Inflammatory macrophage treated with lipopolysaccharide for 1 hour (primary cell): ENCODE results near the gene SLC2A1.

Experiments used
- DNase-seq, 2 donors: peaks; one replicate each; pipeline ENCODE4 v3.0.0-alpha.2; 2020 to 2022

SLC2A1 gene

GRCh38 chr1:42979896-42980800, 21.5 kb upstream of the SLC2A1 start:
- peak; percentile 46 to 64 for DNase-seq

GRCh38 chr1:42979036-42979430, 20.4 kb upstream of the SLC2A1 start:
- no peak for DNase-seq

- no peak for DNase-seq
Observed at GRCh38 chr1:42978317-42979035, 19.8 kb upstream of the SLC2A1 start.

DNA sequence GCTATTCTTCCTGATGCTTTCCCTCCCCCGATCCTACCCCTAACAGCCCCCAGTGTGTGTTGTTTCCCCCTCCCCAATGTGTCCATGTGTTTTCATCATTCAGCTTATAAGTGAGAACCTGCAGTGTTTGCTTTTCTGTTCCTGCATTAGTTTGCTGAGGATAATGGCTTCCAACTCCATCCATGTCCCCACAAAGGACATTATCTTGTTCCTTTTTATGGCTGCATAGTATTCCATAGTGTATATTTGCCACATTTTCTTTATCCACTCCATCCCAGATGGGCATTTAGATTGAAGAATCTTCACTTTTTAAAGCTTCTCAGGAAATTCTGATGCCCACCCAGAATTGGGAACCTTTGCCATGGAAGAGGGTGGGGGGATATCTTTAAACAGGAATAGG, 19.0 kb upstream of the SLC2A1 start:
- DNase-seq, result no peak

DNA sequence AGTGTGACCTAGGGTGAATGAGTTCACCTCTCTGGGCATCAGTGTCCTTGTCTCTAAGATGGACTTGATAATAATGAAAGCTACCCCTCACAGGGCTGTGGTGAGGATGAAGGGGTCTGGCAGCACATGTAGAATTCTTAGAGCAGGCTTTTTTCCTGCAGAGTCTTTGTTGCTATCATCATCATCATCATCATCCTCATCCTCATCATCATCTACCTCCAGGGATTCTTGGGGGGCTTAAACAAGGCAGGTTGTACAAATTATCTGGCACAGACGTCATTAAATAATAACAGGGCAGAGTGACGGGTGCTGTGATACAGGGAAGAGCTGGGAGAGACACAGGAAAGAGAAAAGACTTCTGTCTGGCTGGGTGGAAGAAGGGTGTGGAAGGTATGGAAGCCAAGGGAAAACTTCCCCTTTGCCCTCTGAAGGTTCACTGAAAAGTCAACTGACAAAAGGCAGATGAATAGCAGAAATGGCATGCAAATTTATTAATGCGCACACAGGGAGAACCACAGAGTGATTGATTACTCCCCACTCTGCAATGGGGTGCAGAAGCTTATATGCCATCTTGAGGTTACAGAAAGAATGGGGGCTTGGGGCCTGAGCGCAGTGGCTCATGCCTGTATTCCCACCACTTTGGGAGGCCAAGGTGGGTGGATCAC, 17.0 kb upstream of the SLC2A1 start:
- DNase-seq, result no peak

GRCh38 chr1:42974767-42975437, 16.2 kb upstream of the SLC2A1 start:
- DNase-seq, result no peak

DNA sequence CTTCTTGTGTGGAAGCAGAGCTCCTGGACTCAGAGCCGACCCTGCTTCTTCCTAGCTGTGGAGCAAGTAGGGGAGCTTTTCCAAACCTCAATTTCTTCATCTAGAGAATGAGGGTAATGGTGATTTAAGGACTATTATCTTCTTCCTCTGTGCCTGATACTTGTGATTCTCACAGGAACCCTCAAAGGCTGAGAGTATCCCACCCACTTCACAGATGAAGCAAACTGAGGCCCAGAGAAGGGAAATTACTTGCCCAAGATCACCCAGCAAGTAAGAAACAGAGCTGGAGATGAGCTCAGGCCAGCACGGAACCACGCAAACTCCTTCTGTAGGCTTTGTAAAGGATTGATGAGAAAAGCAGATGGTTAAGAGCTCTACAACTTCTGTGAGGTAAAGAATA, 15.1 kb upstream of the SLC2A1 start:
- DNase-seq, result no peak

- DNase-seq, result no peak
Observed at GRCh38 chr1:42973286-42973685, 14.6 kb upstream of the SLC2A1 start.

DNA sequence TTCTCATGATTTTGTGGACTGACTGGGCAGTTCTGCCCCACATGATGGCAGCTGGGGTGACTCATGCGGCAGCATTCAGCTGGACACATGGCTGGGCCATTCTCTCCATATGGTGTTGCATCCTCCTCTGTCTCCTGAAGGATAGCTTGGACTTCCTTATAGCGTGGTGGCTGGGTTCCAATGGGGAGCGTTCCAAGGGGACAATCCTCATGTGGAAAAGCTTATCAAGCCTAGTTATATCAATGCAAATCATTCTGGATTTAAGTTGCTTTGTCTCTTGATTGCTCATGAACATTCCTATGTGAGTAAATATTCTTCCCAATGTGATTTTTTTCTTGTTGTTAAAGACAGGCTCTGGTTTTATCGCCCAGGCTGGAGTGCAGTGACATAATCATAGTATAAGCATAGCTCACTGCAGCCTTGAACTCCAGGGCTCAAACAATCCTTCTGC, 13.2 kb upstream of the SLC2A1 start:
- DNase-seq, result peak in 1 of 2 donors; percentile 5

DNA sequence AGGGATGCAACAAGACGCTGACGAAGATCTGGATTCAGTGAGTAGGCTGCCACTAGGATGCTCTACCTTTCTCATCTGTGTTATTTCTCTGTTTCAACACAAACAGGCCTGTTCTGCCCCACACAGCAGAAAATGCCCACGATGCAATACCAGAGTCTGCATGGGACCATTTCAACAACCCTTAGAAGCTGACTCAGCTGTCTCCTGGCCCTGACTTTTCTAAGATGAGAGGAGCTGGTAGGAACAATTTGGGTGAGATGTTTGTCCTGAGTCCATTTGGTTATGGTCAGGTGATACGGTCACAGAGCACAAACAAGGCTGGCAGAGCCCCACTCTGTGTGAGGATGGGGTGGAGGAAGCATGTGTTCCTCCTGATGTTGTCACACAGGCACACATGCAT, 11.5 kb upstream of the SLC2A1 start:
- DNase-seq, result peak in 1 of 2 donors; percentile 4

- no peak for DNase-seq
Observed at GRCh38 chr1:42968654-42969053, 10.0 kb upstream of the SLC2A1 start.

DNA sequence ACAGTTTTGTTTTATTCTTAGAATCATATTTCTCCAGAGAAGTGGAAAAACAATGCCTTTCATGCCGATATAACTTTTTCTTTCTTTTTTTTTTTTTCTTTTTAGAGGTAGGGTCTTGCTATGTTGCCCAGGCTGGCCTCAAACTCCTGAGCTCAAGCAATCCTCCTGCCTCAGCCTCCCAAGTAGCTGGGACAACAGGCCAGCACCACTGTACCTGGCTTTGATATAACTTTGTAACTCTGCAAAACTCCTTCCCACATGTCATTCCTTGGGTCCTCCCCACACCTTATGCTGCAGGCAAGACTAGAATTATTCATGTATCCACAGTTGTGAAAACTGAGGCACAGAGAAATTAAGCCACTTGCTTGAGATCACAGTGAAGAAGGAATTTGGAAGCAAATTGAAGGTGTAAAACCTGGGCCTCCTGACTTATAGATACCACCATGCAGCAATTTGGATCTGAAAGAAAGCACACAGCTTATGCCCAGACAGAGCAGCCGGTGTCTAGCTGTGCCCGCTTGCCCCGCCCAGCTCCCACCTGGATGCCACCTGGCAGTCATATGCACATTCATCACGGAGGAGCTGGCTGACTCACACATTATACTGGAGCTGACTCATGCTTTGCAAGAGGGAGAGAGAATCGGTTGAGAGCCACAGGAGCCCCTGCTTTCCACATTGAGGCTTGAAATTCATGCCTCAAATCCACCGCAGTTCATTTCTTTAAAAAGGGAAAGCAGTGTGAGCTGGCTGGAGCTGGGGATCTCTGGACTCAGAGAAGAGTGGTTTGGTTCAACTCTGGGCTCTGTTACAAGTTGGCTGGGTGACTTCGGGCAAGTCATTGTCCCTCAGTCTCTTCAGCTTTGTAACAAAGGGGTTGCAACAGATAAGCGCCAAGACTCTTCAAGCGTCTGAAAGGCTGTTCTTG, 8.3 kb upstream of the SLC2A1 start:
- no peak for DNase-seq

DNA sequence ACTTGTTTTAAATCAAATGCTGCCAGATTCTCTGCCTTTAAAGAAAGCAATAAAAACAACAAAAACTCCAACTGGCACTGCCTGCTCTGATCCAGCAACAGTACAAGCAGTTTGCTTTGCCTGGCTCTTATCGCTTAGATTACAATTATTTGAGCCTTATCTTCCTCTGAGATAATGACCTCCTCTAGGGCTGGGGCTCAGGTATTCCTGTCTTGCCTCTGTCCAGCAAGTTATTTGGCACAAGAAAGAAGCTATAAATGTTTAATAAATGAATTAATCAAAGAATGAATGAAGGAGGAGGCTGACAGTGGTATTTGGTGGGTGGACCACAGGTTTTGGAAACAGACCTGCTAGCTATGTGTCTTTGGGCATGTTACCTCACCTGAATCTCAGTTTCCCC, 6.7 kb upstream of the SLC2A1 start:
- no peak for DNase-seq

GRCh38 chr1:42964044-42964812, 5.6 kb upstream of the SLC2A1 start:
- DNase-seq, result no peak

DNA sequence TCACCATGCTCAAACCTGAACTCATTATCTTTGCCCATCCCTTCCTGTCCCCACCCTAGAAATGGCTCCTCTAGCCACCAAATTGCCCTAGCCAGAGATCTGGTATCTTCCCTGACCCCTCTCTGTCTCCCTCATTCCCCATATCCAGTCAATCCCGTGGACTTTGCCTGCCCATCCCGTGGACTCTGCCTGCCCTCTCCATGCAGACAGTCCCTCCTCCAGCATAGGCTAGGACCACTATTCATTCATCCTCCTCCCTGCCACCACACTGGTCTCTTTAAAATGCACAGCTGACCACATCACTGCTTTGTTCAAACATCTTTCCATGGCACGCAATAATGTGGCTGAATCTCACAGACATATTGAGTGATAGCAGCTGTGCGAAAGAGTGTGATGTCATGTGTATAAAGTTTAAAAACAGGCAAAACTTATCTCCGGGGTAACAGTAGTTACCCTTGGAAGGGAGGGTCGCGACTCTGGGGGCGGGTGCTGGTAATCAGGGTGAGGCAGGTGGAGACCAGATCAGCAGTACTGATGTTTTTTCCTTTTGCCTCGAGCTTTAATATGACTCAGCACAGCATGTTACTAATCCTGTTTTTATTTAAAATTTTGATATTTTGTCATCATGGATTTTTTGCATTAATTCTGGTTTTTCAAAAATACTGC, 4.8 kb upstream of the SLC2A1 start:
- DNase-seq, result peak; percentile 33 to 48

- DNase-seq, result no peak
Observed at GRCh38 chr1:42962641-42963377, 4.1 kb upstream of the SLC2A1 start.

DNA sequence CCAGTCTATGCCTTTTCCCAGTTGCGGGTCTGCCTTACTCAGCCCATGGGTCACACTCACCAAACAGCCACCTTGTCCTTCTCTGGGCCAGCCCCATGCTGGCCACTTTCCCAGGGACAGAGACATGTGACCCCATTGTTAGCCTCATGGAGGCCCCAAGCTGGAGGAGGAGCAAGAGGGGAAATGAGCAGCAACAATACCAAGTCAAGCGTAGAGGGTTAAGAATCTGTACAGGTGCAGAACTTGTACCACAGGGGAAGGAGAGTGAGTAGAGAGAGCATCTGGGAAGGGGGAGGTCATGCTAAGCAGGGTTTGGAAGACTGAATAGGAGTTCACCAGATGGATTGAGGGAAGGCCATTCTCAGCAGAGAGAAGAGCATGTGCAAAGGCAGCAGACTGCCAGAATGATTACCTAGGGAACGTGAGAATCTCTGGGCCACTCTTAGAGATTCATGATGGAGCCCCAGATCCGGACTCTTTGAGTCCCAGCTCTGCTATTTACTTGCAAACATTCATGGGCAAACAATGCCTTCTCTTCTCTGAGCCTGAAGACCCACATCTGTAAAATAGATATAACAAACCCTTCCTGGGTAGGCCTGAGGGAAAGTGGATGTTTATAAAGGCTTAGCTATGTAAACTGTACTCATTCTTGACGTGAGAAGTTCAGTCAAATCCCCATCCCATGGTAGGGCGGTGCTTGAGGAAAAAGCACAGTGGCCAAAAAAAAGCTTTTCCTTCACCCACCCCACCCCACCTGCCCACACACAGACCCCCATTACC, 2.8 kb upstream of the SLC2A1 start:
- no peak for DNase-seq

GRCh38 chr1:42960566-42961311, 2.1 kb upstream of the SLC2A1 start:
- no peak for DNase-seq
